GM23338 (cell line): ENCODE measurements around the gene LHX4. TPM values are rescaled to one million over a fixed set of nuclear protein-coding genes. Genes with fewer than 3 reads are reported as not detected.

Experiments used
- ATAC-seq: fragments of 200-7000 bp; cut with Tn5 transposase; 3 replicates; pipeline ENCODE4 v1.9.1; 2020
- DNase-seq: peaks from one replicate; pipeline ENCODE4 v3.0.0-alpha.2; 2015; ENCODE audit warnings: low spot score
- H2AFZ ChIP-seq: fragments of 200-600 bp; sonication (generic); 2 replicates; pipeline ENCODE4 v1.8.0; 2016; ENCODE audit warnings: antibody characterized with exemption, mild to moderate bottlenecking, moderate library complexity
- H3F3A ChIP-seq: fragments of 200-600 bp; sonication (generic); replicated peaks from 2 replicates; pipeline ENCODE4 v1.8.0; 2017; ENCODE audit warnings: antibody characterized with exemption, mixed run types, low read depth
- H3K27ac ChIP-seq: fragments of 200-600 bp; sonication (generic); 2 replicates; pipeline ENCODE4 v1.6.1; 2016; ENCODE audit warnings: low read depth
- H3K27me3 ChIP-seq: fragments of 200-600 bp; sonication (generic); 2 replicates; pipeline ENCODE4 v1.8.0; 2016; ENCODE audit warnings: mild to moderate bottlenecking, mixed run types, moderate library complexity; ENCODE audit not compliant: insufficient read depth
- H3K36me3 ChIP-seq: fragments of 200-600 bp; sonication (generic); 2 replicates; pipeline ENCODE4 v1.8.0; 2016; ENCODE audit warnings: mild to moderate bottlenecking; ENCODE audit not compliant: insufficient read depth
- H3K4me1 ChIP-seq: fragments of 200-600 bp; sonication (generic); 2 replicates; pipeline ENCODE4 v1.8.0; 2016; ENCODE audit warnings: mild to moderate bottlenecking, moderate library complexity; ENCODE audit not compliant: insufficient read depth
- H3K4me2 ChIP-seq: fragments of 200-600 bp; sonication (generic); 2 replicates; pipeline ENCODE4 v1.7.1; 2017; ENCODE audit warnings: mixed run types
- H3K4me3 ChIP-seq: fragments of 200-600 bp; sonication (generic); 2 replicates; pipeline ENCODE4 v1.6.1; 2016; ENCODE audit warnings: mixed run types
- H3K79me2 ChIP-seq: fragments of 200-600 bp; sonication (generic); replicated peaks from 2 replicates; pipeline ENCODE4 v1.8.0; 2017; ENCODE audit warnings: mild to moderate bottlenecking; ENCODE audit not compliant: insufficient read depth
- H3K9me2 ChIP-seq: fragments of 200-600 bp; sonication (generic); 2 replicates; pipeline ENCODE4 v1.8.0; 2017; ENCODE audit not compliant: insufficient read depth
- H4K20me1 ChIP-seq: fragments of 200-600 bp; sonication (generic); replicated peaks from 2 replicates; pipeline ENCODE4 v1.8.0; 2017; ENCODE audit warnings: mild to moderate bottlenecking; ENCODE audit not compliant: insufficient read depth
- H3K27ac Mint-ChIP-seq: 2 replicates; pipeline ENCODE4 v1.8.0; 2020; ENCODE audit warnings: inconsistent platforms, mild to moderate bottlenecking, moderate library complexity, mixed read lengths
- H3K27me3 Mint-ChIP-seq: 3 replicates; pipeline ENCODE4 v1.8.0; 2022; ENCODE audit warnings: low read depth, mild to moderate bottlenecking, moderate library complexity, mixed read lengths, inconsistent platforms; ENCODE audit not compliant: insufficient read depth, poor library complexity
- H3K36me3 Mint-ChIP-seq: 3 replicates; pipeline ENCODE4 v1.8.0; 2021; ENCODE audit warnings: low read depth, mild to moderate bottlenecking, inconsistent platforms, moderate library complexity, mixed read lengths
- H3K4me1 Mint-ChIP-seq: 3 replicates; pipeline ENCODE4 v1.8.0; 2020; ENCODE audit warnings: mild to moderate bottlenecking, inconsistent platforms, mixed read lengths
- H3K4me3 Mint-ChIP-seq: 3 replicates; pipeline ENCODE4 v1.8.0; 2021; ENCODE audit warnings: moderate library complexity, mild to moderate bottlenecking, inconsistent platforms, mixed read lengths
- H3K9me3 Mint-ChIP-seq: 3 replicates; pipeline ENCODE4 v1.8.0; 2020; ENCODE audit warnings: moderate library complexity, mild to moderate bottlenecking, inconsistent platforms, mixed read lengths
- EZH2 ChIP-seq: fragments of 200-600 bp; sonication (generic); IDR thresholded peaks from one replicate; pipeline ENCODE4 v1.8.0; 2017; ENCODE audit warnings: antibody characterized with exemption, mild to moderate bottlenecking, low read depth; ENCODE audit not compliant: unreplicated experiment
- EZH2phosphoT487 ChIP-seq: fragments of 200-600 bp; sonication (generic); IDR thresholded peaks from one replicate; pipeline ENCODE4 v1.8.1; 2018; ENCODE audit warnings: antibody characterized with exemption; ENCODE audit not compliant: unreplicated experiment
- POLR2AphosphoS5 ChIP-seq: IDR thresholded peaks from 2 replicates; pipeline ENCODE4 v1.6.1; 2016; ENCODE audit warnings: antibody characterized with exemption, low read depth
- ZNF331 ChIP-seq: fragments of 250-450 bp; sonication (Bioruptor Pico); IDR thresholded peaks from 2 replicates; pipeline ENCODE4 v1.5.0; 2020; ENCODE audit warnings: low read depth, mild to moderate bottlenecking, moderate library complexity
- polyA plus RNA-seq: library from polyadenylated mRNA; unstranded; fragments of >200 nt; fragmentation: Nextera tagmentation; extraction: Ambion mirVana; gene quantifications from 2 replicates; pipeline ENCODE4 v1.2.1, GENCODE V29; 2016
- total RNA-seq: library from RNA; depleted of rRNA; stranded (reverse); fragments of >200 nt; shearing (Covaris generic); gene quantifications from 2 replicates; pipeline ENCODE4 v1.2.3, GENCODE V29; 2014
- TF ChIP-seq, protein P1 (sequence below): fragments of 250-450 bp; sonication (Bioruptor Pico); IDR thresholded peaks from 2 replicates; pipeline ENCODE4 v1.5.0; 2020; ENCODE audit warnings: mild to moderate bottlenecking, moderate library complexity

Gene LHX4
- total and polyA plus RNA-seq, 2 experiments from 2014 or later = 1.4 to 2.5 TPM

DNA sequence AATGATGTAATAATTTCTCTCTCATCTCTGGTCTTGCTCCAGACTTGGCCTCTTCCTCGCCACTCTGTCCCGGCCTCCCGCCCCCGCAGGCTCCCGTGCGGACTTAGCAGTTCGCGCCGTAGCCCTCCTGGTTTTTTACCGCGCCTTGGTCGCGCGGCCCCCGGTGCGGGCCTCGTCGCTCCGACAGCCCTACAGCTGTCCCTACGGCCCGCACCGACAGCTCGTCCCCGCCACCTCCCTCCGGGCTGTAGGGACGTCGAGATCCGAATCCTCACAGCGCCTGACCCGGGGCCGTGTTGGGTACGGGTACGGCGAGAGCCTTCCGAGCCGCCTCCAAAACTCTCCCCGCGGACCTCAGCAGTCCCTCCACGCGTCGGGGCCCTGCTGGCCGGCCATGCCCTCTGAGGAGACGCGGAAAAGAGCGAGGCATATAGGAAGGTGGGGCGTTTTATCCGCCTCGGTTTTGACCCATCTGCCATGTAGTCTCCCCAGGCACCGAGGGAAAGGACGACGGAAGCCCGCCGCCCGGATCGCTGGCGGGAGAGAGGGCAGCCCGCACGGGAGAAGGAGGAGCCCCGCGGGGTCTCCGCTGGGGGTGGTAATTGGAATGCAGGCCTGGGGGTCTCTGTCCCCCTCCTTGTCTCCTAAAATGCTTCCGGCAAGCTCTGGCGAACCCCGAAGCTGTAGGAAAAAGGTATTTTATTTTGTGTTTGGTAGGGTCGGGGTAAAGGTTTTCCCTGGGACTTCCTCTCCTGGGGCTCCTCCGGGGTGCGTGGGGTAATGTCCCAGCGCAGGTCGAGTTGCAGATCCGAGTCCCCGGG is 3.3 kb downstream of the LHX4 start (continued):
- TF ChIP-seq, protein P1, sequence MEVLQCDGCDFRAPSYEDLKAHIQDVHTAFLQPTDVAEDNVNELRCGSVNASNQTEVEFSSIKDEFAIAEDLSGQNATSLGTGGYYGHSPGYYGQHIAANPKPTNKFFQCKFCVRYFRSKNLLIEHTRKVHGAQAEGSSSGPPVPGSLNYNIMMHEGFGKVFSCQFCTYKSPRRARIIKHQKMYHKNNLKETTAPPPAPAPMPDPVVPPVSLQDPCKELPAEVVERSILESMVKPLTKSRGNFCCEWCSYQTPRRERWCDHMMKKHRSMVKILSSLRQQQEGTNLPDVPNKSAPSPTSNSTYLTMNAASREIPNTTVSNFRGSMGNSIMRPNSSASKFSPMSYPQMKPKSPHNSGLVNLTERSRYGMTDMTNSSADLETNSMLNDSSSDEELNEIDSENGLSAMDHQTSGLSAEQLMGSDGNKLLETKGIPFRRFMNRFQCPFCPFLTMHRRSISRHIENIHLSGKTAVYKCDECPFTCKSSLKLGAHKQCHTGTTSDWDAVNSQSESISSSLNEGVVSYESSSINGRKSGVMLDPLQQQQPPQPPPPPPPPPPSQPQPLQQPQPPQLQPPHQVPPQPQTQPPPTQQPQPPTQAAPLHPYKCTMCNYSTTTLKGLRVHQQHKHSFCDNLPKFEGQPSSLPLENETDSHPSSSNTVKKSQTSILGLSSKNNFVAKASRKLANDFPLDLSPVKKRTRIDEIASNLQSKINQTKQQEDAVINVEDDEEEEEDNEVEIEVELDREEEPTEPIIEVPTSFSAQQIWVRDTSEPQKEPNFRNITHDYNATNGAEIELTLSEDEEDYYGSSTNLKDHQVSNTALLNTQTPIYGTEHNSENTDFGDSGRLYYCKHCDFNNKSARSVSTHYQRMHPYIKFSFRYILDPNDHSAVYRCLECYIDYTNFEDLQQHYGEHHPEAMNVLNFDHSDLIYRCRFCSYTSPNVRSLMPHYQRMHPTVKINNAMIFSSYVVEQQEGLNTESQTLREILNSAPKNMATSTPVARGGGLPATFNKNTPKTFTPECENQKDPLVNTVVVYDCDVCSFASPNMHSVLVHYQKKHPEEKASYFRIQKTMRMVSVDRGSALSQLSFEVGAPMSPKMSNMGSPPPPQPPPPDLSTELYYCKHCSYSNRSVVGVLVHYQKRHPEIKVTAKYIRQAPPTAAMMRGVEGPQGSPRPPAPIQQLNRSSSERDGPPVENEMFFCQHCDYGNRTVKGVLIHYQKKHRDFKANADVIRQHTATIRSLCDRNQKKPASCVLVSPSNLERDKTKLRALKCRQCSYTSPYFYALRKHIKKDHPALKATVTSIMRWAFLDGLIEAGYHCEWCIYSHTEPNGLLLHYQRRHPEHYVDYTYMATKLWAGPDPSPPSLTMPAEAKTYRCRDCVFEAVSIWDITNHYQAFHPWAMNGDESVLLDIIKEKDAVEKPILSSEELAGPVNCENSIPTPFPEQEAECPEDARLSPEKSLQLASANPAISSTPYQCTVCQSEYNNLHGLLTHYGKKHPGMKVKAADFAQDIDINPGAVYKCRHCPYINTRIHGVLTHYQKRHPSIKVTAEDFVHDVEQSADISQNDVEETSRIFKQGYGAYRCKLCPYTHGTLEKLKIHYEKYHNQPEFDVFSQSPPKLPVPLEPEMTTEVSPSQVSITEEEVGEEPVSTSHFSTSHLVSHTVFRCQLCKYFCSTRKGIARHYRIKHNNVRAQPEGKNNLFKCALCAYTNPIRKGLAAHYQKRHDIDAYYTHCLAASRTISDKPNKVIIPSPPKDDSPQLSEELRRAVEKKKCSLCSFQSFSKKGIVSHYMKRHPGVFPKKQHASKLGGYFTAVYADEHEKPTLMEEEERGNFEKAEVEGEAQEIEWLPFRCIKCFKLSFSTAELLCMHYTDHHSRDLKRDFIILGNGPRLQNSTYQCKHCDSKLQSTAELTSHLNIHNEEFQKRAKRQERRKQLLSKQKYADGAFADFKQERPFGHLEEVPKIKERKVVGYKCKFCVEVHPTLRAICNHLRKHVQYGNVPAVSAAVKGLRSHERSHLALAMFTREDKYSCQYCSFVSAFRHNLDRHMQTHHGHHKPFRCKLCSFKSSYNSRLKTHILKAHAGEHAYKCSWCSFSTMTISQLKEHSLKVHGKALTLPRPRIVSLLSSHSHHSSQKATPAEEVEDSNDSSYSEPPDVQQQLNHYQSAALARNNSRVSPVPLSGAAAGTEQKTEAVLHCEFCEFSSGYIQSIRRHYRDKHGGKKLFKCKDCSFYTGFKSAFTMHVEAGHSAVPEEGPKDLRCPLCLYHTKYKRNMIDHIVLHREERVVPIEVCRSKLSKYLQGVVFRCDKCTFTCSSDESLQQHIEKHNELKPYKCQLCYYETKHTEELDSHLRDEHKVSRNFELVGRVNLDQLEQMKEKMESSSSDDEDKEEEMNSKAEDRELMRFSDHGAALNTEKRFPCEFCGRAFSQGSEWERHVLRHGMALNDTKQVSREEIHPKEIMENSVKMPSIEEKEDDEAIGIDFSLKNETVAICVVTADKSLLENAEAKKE = no peak
- peak; percentile 78 for TF ChIP-seq EZH2phosphoT487
- no peak for TF ChIP-seq POLR2AphosphoS5
- TF ChIP-seq EZH2 = peak; percentile 87
- TF ChIP-seq ZNF331 (CRISPR knock-in tag) = no peak

DNA sequence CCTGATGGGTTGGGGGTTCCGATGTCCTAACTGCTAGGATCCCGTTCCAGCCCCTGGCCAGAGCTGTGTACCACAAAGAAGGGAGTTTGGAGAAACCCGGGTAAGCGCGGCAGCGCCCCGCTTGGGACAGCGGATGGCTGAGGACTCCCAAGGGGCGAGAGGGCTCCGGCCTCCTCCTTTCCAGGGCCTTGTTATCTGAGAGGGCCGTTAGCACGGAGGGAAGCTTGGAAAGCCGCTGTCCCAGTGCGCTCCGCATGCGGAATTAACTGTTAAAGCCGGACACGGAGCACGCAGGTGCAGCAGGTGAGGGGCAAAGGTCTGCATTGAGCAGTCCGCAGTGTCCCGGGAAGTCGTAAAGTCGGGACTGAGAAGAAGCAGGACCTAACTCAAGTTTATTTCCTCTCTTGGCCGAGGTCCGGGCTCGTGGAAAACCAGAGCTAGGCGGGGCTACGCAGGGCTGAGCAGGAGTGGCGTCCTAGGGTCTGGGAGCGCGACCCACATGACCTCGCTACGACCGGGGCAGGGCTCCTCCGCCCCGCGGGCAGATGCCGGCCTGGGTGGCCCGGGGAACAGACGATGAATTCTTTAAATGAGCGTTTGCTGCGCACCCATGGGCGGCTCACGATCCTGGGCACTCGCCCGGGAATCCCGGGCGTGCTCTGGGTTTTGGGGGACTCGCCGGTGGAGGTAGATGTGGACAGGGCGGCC is 4.5 kb downstream of the LHX4 start:
- Mint-ChIP-seq H3K27ac (no peak overlapping the region), H3K36me3 (no peaks in the 10 kb centered on the region), H3K27me3 (peaks cover 80% of the 10 kb centered on the region), H3K4me1 (peaks cover 68% of the 10 kb centered on the region), H3K4me3 (peak overlapping the region; percentile 77), H3K9me3 (no peaks in the 10 kb centered on the region; the same call in 2 of the 3 replicates)
- peaks cover 39% of the 10 kb centered on the region for H3F3A ChIP-seq
- H3K9me2 ChIP-seq = no peaks in the 10 kb centered on the region
- peak overlapping the region; percentile 62 for H3K4me3 ChIP-seq
- no peaks in the 10 kb centered on the region for H3K36me3 ChIP-seq
- ATAC-seq (peak; percentile 11), DNase-seq (peak; percentile 79)
- H3K27me3 ChIP-seq = peaks cover 86% of the 10 kb centered on the region
- H3K4me2 ChIP-seq = peak overlapping the region; percentile 100
- 0 out of 2 replicates have a peak, but pooled peaks cover 4% of the 10 kb centered on the region for H3K79me2 ChIP-seq
- peak; percentile 80 for TF ChIP-seq EZH2phosphoT487
- TF ChIP-seq EZH2 = peak; percentile 97
- TF ChIP-seq, protein P1 = no peak
- no peak overlapping the region for H3K27ac ChIP-seq
- peak overlapping the region; percentile 52; the same call in 1 of the 2 replicates for H2AFZ ChIP-seq
- peaks cover 56% of the 10 kb centered on the region for H3K4me1 ChIP-seq
- no peaks in the 10 kb centered on the region; the same call in 1 of the 2 replicates for H4K20me1 ChIP-seq
